Ascending aorta (tissue), 2 donors: ENCODE data around the gene CNPY2. TPM values are rescaled to one million over a fixed set of nuclear protein-coding genes. Genes with fewer than 3 reads are reported as not detected.
"Not testable (repeated sequence)": the region's sequence is repeated elsewhere in the genome, so short reads cannot be mapped to it uniquely, and the experiment has no call there.

Experiments used
- DNase-seq, 2 donors: peaks; one replicate each; pipeline ENCODE4 v3.0.0-alpha.2; 2019; ENCODE audit warnings: low spot score in 2 of 2
- H3K27ac ChIP-seq, 2 donors: fragments of 200-600 bp; sonication (generic); one replicate each; pipeline ENCODE4 v1.5.1; 2016 to 2017; ENCODE audit warnings: mild to moderate bottlenecking in 1 of 2
- H3K27me3 ChIP-seq: fragments of 200-600 bp; sonication (generic); one replicate; pipeline ENCODE4 v1.5.1; 2017
- H3K36me3 ChIP-seq, 2 donors: fragments of 200-600 bp; sonication (generic); one replicate each; pipeline ENCODE4 v1.5.1; 2016
- H3K4me1 ChIP-seq, 2 donors: fragments of 200-600 bp; sonication (generic); one replicate each; pipeline ENCODE4 v1.5.1; 2016 to 2017; ENCODE audit warnings: mild to moderate bottlenecking in 1 of 2
- H3K4me3 ChIP-seq, 2 donors: fragments of 200-600 bp; sonication (generic); one replicate each; pipeline ENCODE4 v1.5.1; 2016 to 2017; ENCODE audit warnings: mild to moderate bottlenecking in 1 of 2
- H3K9me3 ChIP-seq, 2 donors: fragments of 200-600 bp; sonication (generic); one replicate each; pipeline ENCODE4 v1.5.1; 2016
- intact Hi-C: fragments of 100-400 bp; cut with DNase I; formaldehyde crosslinking; loops from one replicate; pipeline ENCODE4 v1.15.1; 2023
- total RNA-seq: library from RNA; depleted of rRNA; stranded (reverse); fragments of >200 nt; gene quantifications from one replicate; pipeline ENCODE4 v1.1.0, GENCODE V29; 2016
- TF ChIP-seq, protein P1 (sequence below), 3 experiments: fragments of 200-600 bp in 2 of 3; fragments of 450-650 bp in 1 of 3; sonication (generic) in 2 of 3; IDR thresholded peaks; one replicate each; pipeline ENCODE4 v1.5.1; 2016 to 2019; ENCODE audit warnings: antibody characterized with exemption in 3 of 3, mild to moderate bottlenecking in 1 of 3, moderate library complexity in 1 of 3

CNPY2 gene
- total RNA-seq, 1 donor from 2014 or later, result 34.6 TPM

DNA sequence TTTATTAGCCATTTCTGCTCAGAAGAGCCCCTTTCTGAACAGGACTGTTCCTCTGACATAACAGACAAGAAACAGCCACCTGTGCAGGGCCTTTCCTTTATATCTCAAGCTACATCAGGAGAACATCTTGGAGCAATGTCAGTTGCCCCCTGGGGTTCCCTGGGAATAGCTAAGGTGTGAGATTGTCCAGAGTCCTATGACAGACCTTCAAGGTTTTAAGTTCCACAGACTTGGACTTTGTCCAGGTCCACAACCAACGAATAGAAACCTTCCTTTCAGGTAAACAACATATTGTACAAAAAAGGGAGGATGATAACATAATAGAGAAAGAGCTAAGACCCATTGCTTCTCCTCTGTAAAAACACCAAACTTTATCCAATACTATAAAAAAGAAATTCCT, 25.8 kb upstream of the CNPY2 start:
- no peaks in the 10 kb centered on the region for H3K9me3 ChIP-seq
- H3K27me3 ChIP-seq, result no peaks in the 10 kb centered on the region
- TF ChIP-seq, protein P1, sequence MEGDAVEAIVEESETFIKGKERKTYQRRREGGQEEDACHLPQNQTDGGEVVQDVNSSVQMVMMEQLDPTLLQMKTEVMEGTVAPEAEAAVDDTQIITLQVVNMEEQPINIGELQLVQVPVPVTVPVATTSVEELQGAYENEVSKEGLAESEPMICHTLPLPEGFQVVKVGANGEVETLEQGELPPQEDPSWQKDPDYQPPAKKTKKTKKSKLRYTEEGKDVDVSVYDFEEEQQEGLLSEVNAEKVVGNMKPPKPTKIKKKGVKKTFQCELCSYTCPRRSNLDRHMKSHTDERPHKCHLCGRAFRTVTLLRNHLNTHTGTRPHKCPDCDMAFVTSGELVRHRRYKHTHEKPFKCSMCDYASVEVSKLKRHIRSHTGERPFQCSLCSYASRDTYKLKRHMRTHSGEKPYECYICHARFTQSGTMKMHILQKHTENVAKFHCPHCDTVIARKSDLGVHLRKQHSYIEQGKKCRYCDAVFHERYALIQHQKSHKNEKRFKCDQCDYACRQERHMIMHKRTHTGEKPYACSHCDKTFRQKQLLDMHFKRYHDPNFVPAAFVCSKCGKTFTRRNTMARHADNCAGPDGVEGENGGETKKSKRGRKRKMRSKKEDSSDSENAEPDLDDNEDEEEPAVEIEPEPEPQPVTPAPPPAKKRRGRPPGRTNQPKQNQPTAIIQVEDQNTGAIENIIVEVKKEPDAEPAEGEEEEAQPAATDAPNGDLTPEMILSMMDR (IDR thresholded peaks at IDR 0.05), result no peak
- no peak overlapping the region for H3K4me3 ChIP-seq
- DNase-seq, result no peak
- no peaks in the 10 kb centered on the region for H3K4me1 ChIP-seq
- intact Hi-C loops, result no loop called here
- peaks cover 28 to 47% of the 10 kb centered on the region in 2 donors for H3K36me3 ChIP-seq
- H3K27ac ChIP-seq, result no peak overlapping the region

DNA sequence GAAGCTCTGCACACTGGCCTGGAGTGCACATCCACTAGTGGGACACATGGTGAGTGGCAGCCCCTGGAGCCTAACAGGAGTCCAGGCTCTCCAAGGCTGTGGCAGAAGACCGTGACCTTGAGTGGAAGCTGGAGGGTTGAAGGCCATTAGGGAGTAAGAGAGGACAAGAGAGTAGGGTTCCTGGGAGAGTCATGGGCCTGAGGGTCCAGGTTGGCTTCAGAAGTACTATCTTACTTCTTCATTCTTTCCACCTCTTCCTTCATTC, 23.3 kb upstream of the CNPY2 start:
- no peak overlapping the region for H3K4me3 ChIP-seq

DNA sequence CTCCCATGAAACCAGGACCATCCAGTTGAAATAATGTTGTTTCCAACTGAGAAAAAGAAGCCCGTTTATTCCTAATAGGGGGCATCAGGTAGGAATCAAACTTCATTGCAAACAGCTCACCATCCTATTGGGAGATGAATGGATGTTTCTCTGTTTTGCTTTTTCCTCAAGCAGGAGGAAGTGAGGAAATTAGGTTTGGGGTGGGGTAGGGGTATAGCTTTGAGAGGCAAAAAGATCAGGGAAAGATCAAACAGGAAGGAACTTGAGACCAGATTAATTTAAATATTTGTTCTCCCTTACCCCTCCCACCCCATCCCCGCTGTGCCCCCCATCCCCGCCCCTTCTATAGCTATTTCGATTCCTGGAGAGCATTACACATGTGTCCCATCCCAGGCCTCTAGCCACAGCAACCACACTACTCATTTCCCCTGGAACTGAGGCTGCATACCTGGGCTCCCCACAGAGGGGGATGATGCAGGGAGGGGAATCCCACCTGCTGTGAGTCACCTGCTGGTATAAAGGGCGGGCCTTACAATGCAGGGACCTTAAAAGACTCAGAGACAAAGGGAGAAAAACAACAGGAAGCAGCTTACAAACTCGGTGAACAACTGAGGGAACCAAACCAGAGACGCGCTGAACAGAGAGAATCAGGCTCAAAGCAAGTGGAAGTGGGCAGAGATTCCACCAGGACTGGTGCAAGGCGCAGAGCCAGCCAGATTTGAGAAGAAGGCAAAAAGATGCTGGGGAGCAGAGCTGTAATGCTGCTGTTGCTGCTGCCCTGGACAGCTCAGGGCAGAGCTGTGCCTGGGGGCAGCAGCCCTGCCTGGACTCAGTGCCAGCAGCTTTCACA, 22.7 kb upstream of the CNPY2 start, which contains the start of gene IL23A:
Gene IL23A, plus strand, starts transcription at position 577 of the 850 bp plus-strand sequence. Its CDS starts 161 bp downstream, at position 738.
- peaks cover 0 to 3% of the 10 kb centered on the region in 2 donors for H3K4me1 ChIP-seq
- intact Hi-C loops, result no loop called here
- H3K9me3 ChIP-seq, result no peaks in the 10 kb centered on the region
- no peak within 1 kb of the TSS for H3K4me3 ChIP-seq
- no peak for DNase-seq
- no peaks in the 10 kb centered on the region for H3K27me3 ChIP-seq
- TF ChIP-seq, protein P1 (IDR thresholded peaks at IDR 0.05), result no peak
- peaks cover 5 to 22% of the 10 kb centered on the region in 2 donors for H3K36me3 ChIP-seq
- no peak within 1 kb of the TSS for H3K27ac ChIP-seq

More for the DNA sequence above, 23.3 kb upstream of the CNPY2 start:
- H3K4me1 ChIP-seq, result peaks cover 0 to 3% of the 10 kb centered on the region in 2 donors
- TF ChIP-seq, protein P1 (IDR thresholded peaks at IDR 0.05), result no peak
- H3K9me3 ChIP-seq, result no peaks in the 10 kb centered on the region
- intact Hi-C loops, result no loop called here
- DNase-seq, result no peak
- H3K27me3 ChIP-seq, result no peaks in the 10 kb centered on the region
- peaks cover 11 to 27% of the 10 kb centered on the region in 2 donors for H3K36me3 ChIP-seq
- no peak overlapping the region for H3K27ac ChIP-seq

GRCh38 chr12:56337753-56338251, 22.0 kb upstream of the CNPY2 start:
- H3K27me3 ChIP-seq, result no peaks in the 10 kb centered on the region
- intact Hi-C loops, result no loop called here
- TF ChIP-seq, protein P1 (IDR thresholded peaks at IDR 0.05), result no peak
- DNase-seq, result no peak
- peaks cover 2 to 6% of the 10 kb centered on the region in 2 donors for H3K4me1 ChIP-seq
- H3K4me3 ChIP-seq, result no peak overlapping the region
- peaks cover 0 to 14% of the 10 kb centered on the region in 2 donors for H3K36me3 ChIP-seq
- H3K27ac ChIP-seq, result no peak overlapping the region
- H3K9me3 ChIP-seq, result no peaks in the 10 kb centered on the region

DNA sequence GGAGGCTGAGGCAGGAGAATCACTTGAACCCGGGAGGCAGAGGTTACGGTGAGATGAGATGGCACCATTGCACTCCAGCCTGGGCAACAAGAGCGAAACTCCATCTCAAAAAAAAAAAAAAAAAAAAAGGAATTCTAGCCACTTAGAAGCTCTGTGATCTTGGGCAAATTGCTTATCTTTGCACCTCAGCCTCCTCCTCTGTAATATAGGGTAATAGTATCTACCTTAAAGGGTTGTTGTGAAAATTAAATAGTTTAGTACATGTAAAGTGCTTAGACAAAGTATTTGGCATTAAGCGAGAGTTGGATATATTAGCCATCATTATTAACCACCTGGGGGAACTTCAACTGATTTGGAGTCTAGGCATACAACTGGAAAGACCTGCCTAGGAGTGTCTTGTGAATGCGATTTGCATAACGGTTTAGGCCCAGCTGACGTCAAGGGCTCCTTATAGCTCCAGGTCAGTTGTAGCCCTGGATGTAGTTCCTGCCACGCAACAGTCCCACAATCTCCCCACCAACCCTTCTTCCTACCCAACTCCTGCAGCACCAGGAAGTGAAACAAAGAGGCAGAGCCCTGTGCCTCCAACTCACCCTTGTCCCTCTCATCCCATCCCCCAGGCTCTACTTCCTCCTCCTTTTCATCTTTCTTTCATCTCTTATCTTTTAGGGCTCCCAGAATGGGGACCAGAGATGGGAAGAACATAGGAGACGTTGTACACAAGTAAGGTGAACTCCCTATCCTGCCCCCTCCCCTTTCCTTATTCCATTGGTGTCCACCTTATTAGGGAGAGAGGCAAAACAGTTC, 20.8 kb upstream of the CNPY2 start:
- Histone ChIP-seq H3K4me3 (no peak overlapping the region), H3K36me3 (peaks cover 0 to 4% of the 10 kb centered on the region in 2 donors), H3K27me3 (no peaks in the 10 kb centered on the region), H3K4me1 (peaks cover 3 to 6% of the 10 kb centered on the region in 2 donors), H3K9me3 (no peaks in the 10 kb centered on the region), H3K27ac (no peak overlapping the region)
- intact Hi-C loops, result no loop called here
- DNase-seq, result no peak
- TF ChIP-seq, protein P1 (IDR thresholded peaks at IDR 0.05), result no peak

GRCh38 chr12:56335527-56335926, 19.7 kb upstream of the CNPY2 start:
- DNase-seq, H3K9me3 ChIP-seq, intact Hi-C loops, H3K27ac ChIP-seq, H3K36me3 ChIP-seq, H3K4me3 ChIP-seq, H3K27me3 ChIP-seq, H3K4me1 ChIP-seq: not testable (repeated sequence)
